Thyroid gland (tissue), 4 donors: ENCODE measurements around the gene RALB.

Experiments used
- CTCF ChIP-seq, 6 experiments: fragments of 200-600 bp in 3 of 6; fragments of 450-650 bp in 3 of 6; sonication (generic) in 3 of 6; IDR thresholded peaks; one replicate each; pipeline ENCODE4 v1.5.1; 2016 to 2019; ENCODE audit warnings: antibody characterized with exemption in 6 of 6, mild to moderate bottlenecking in 2 of 6, inconsistent platforms in 1 of 6, moderate library complexity in 1 of 6
- POLR2A ChIP-seq, 2 donors: fragments of 450-650 bp; IDR thresholded peaks; one replicate each; pipeline ENCODE4 v1.6.1; 2017; ENCODE audit warnings: antibody characterized with exemption in 2 of 2, mild to moderate bottlenecking in 2 of 2, moderate library complexity in 1 of 2

- TF ChIP-seq CTCF (IDR thresholded peaks at IDR 0.05) (no peak), POLR2A (IDR thresholded peaks at IDR 0.05) (no peak)
Observed at GRCh38 chr2:120318626-120319025, 66.0 kb downstream of the RALB start.
